Measurements from ENCODE around the gene PCDHGA8.
"Not testable (repeated sequence)": the region's sequence is repeated elsewhere in the genome, so short reads cannot be mapped to it uniquely, and the experiment has no call there.

The PCDHGA8 gene

DNA sequence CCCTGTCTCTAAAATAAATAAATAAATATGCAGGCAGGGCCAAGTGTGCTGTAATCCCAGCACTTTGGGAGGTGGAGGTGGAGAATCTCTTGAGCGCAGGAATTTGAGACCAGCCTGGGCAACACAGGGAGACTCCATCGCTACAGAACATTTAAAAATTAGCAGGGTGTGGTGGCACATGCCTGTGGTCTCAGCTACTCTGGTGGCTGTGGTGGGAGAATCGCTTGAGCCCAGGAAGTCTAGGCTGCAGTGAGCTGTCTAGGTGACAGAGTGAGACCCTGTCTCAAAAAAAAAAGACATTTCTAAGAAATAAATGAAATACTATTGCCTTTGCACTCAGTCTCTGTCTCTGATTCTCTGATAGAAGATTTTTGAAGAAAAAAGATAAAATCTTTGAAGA, 19.1 kb downstream of the PCDHGA8 start:
- H3K27me3 ChIP-seq (replicated peaks; ENCODE audit: control insufficient read depth, insufficient read depth, low read length): peaks cover 6% of the 10 kb centered on the region
- peaks cover 35% of the 10 kb centered on the region for H3K9me3 ChIP-seq (ENCODE audit: control insufficient read depth, low read length)
- DNase-seq (ENCODE audit: low read depth): no peak
- no peak overlapping the region for H3K9ac ChIP-seq (ENCODE audit: low read length)
- no peaks in the 10 kb centered on the region for H3K4me1 ChIP-seq (ENCODE audit: control insufficient read depth, insufficient read depth, low read length)
- H3K4me3 ChIP-seq (ENCODE audit: low read length): no peak overlapping the region
- H3K36me3 ChIP-seq (ENCODE audit: control insufficient read depth, insufficient read depth, low read length, severe bottlenecking): no peaks in the 10 kb centered on the region

DNA sequence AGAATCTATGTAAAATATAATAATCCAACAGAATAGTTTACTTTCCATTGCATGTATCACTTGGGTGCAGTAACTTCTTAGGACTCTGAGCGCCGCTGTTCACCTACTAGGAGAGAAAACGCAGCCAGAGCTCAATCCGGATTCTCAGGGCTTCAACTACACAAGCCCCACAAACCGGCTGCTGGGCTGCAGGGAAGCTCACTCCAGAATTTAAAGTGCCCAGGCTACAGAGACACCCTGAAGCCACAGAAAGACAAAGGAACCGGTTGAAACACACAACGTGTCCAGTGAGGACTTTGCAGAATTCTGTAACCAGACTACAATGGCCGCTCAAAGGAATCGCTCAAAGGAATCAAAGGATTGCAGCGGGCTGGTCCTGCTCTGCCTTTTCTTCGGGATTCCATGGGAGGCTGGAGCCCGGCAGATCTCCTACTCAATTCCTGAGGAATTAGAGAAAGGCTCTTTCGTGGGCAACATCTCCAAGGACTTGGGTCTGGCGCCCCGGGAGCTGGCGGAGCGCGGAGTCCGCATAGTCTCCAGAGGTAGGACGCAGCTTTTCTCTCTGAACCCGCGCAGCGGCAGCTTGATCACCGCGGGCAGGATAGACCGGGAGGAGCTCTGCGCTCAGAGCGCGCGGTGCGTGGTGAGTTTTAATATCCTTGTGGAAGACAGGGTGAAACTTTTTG, 20.6 kb downstream of the PCDHGA8 start, which contains the start of gene PCDHGA10:
PCDHGA10 (plus strand) TSS at position 134 of the 686 bp plus-strand sequence; CDS start at position 323, 189 bp downstream.
- H3K9me3 ChIP-seq (ENCODE audit: control insufficient read depth, low read length): peaks cover 28% of the 10 kb centered on the region
- no peaks in the 10 kb centered on the region for H3K36me3 ChIP-seq (ENCODE audit: control insufficient read depth, insufficient read depth, low read length, severe bottlenecking)
- no peaks in the 10 kb centered on the region for H3K4me1 ChIP-seq (ENCODE audit: control insufficient read depth, insufficient read depth, low read length)
- peaks cover 6% of the 10 kb centered on the region for H3K27me3 ChIP-seq (replicated peaks; ENCODE audit: control insufficient read depth, insufficient read depth, low read length)
- H3K9ac ChIP-seq (ENCODE audit: low read length): peak within 1 kb of the TSS; percentile 79
- peak within 1 kb of the TSS; percentile 85 for H3K4me3 ChIP-seq (ENCODE audit: low read length)
- peak; percentile 97 for DNase-seq (ENCODE audit: low read depth)

DNA sequence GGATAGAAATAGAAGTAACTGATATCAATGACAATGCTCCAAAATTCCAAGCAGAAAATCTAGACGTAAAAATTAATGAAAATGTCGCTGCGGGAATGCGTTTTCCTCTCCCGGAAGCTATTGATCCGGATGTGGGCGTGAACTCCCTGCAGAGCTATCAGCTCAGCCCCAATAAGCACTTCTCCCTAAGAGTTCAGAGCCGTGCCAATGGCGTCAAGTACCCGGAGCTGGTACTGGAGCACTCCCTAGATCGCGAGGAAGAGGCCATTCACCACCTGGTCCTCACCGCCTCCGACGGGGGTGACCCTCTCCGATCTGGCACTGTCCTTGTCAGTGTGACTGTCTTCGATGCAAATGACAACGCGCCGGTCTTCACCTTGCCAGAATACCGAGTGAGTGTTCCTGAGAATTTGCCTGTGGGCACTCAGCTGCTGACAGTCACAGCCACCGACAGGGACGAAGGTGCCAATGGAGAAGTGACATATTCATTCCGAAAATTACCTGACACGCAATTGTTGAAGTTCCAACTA, 21.2 kb downstream of the PCDHGA8 start:
- Histone ChIP-seq H3K36me3 (ENCODE audit: control insufficient read depth, insufficient read depth, low read length, severe bottlenecking) (no peaks in the 10 kb centered on the region), H3K4me3 (ENCODE audit: low read length) (peak overlapping the region; percentile 85), H3K27me3 (replicated peaks; ENCODE audit: control insufficient read depth, insufficient read depth, low read length) (peaks cover 6% of the 10 kb centered on the region), H3K4me1 (ENCODE audit: control insufficient read depth, insufficient read depth, low read length) (no peaks in the 10 kb centered on the region), H3K9me3 (ENCODE audit: control insufficient read depth, low read length) (peaks cover 29% of the 10 kb centered on the region), H3K9ac (ENCODE audit: low read length) (peak overlapping the region; percentile 79)
- DNase-seq (ENCODE audit: low read depth): no peak

DNA sequence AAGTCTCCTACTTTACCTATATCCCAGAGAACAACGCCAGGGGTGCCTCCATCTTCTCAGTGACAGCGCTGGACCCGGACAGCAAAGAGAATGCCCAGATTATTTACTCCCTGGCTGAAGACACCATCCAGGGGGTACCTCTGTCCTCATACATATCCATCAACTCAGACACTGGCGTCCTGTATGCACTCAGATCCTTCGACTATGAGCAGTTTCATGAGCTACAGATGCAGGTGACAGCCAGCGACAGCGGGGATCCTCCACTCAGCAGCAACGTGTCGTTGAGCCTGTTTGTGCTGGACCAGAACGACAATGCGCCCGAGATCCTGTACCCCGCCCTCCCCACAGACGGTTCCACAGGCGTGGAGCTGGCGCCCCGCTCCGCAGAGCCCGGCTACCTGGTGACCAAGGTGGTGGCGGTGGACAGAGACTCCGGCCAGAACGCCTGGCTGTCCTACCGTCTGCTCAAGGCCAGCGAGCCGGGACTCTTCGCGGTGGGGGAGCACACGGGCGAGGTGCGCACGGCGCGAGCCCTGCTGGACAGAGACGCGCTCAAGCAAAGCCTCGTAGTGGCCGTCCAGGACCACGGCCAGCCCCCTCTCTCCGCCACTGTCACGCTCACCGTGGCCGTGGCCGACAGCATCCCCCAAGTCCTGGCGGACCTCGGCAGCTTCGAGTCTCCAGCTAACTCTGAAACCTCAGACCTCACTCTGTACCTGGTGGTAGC, 22.3 kb downstream of the PCDHGA8 start:
- H3K27me3 ChIP-seq (replicated peaks; ENCODE audit: control insufficient read depth, insufficient read depth, low read length); H3K36me3 ChIP-seq (ENCODE audit: control insufficient read depth, insufficient read depth, low read length, severe bottlenecking); DNase-seq (ENCODE audit: low read depth); H3K4me1 ChIP-seq (ENCODE audit: control insufficient read depth, insufficient read depth, low read length); H3K9ac ChIP-seq (ENCODE audit: low read length): not testable (repeated sequence)
- peaks cover 28% of the 10 kb centered on the region for H3K9me3 ChIP-seq (ENCODE audit: control insufficient read depth, low read length)
- H3K4me3 ChIP-seq (ENCODE audit: low read length): peak overlapping the region; percentile 43

- Histone ChIP-seq H3K9me3 (ENCODE audit: control insufficient read depth, low read length) (peaks cover 27% of the 10 kb centered on the region), H3K4me3 (ENCODE audit: low read length) (peak overlapping the region; percentile 43)
- H3K4me1 ChIP-seq (ENCODE audit: control insufficient read depth, insufficient read depth, low read length); DNase-seq (ENCODE audit: low read depth); H3K36me3 ChIP-seq (ENCODE audit: control insufficient read depth, insufficient read depth, low read length, severe bottlenecking); H3K9ac ChIP-seq (ENCODE audit: low read length); H3K27me3 ChIP-seq (replicated peaks; ENCODE audit: control insufficient read depth, insufficient read depth, low read length): not testable (repeated sequence)
Measured at GRCh38 chr5:141415275-141415618, 22.8 kb downstream of the PCDHGA8 start.

- not testable (repeated sequence) for H3K36me3 ChIP-seq (ENCODE audit: control insufficient read depth, insufficient read depth, low read length, severe bottlenecking); H3K27me3 ChIP-seq (replicated peaks; ENCODE audit: control insufficient read depth, insufficient read depth, low read length); H3K4me1 ChIP-seq (ENCODE audit: control insufficient read depth, insufficient read depth, low read length)
- peaks cover 42% of the 10 kb centered on the region for H3K9me3 ChIP-seq (ENCODE audit: control insufficient read depth, low read length)
- peak within 1 kb of the TSS; percentile 70 for H3K9ac ChIP-seq (ENCODE audit: low read length)
- H3K4me3 ChIP-seq (ENCODE audit: low read length): peak within 1 kb of the TSS; percentile 81
- DNase-seq (ENCODE audit: low read depth): peak; percentile 72
Measured at GRCh38 chr5:141417494-141418172, 25.2 kb downstream of the PCDHGA8 start, which contains the start of gene PCDHGB7. Gene PCDHGB7, plus strand, starts transcription at chr5:141417677. Its CDS starts 183 bp downstream, at chr5:141417860.

GRCh38 chr5:141419074-141419880, 26.8 kb downstream of the PCDHGA8 start:
- Histone ChIP-seq H3K4me1 (ENCODE audit: control insufficient read depth, insufficient read depth, low read length) (no peaks in the 10 kb centered on the region), H3K9ac (ENCODE audit: low read length) (no peak overlapping the region), H3K9me3 (ENCODE audit: control insufficient read depth, low read length) (peaks cover 45% of the 10 kb centered on the region), H3K36me3 (ENCODE audit: control insufficient read depth, insufficient read depth, low read length, severe bottlenecking) (no peaks in the 10 kb centered on the region), H3K27me3 (replicated peaks; ENCODE audit: control insufficient read depth, insufficient read depth, low read length) (no peaks in the 10 kb centered on the region), H3K4me3 (ENCODE audit: low read length) (peak overlapping the region; percentile 4)
- no peak for DNase-seq (ENCODE audit: low read depth)

- H3K9me3 ChIP-seq (ENCODE audit: control insufficient read depth, low read length): peaks cover 44% of the 10 kb centered on the region
- DNase-seq (ENCODE audit: low read depth): peak; percentile 50
- H3K27me3 ChIP-seq (replicated peaks; ENCODE audit: control insufficient read depth, insufficient read depth, low read length): no peaks in the 10 kb centered on the region
- no peaks in the 10 kb centered on the region for H3K36me3 ChIP-seq (ENCODE audit: control insufficient read depth, insufficient read depth, low read length, severe bottlenecking)
- no peaks in the 10 kb centered on the region for H3K4me1 ChIP-seq (ENCODE audit: control insufficient read depth, insufficient read depth, low read length)
- H3K4me3 ChIP-seq (ENCODE audit: low read length): peak within 1 kb of the TSS; percentile 84
- H3K9ac ChIP-seq (ENCODE audit: low read length): peak within 1 kb of the TSS; percentile 70
Measured at GRCh38 chr5:141420855-141421488, 28.5 kb downstream of the PCDHGA8 start, which contains the start of gene PCDHGA11. Gene PCDHGA11, plus strand, starts transcription at chr5:141421051. Its CDS starts 177 bp downstream, at chr5:141421228.

DNA sequence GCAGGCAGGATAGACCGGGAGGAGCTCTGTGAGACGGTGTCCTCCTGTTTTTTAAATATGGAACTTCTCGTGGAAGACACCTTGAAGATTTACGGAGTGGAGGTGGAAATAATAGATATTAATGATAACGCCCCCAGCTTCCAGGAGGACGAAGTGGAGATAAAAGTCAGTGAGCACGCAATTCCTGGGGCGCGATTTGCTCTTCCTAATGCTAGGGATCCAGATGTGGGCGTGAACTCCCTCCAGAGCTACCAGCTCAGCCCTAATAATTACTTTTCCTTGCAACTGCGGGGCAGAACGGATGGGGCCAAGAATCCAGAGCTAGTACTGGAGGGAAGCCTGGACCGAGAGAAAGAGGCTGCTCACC, 29.0 kb downstream of the PCDHGA8 start:
- Histone ChIP-seq H3K9ac (ENCODE audit: low read length) (peak overlapping the region; percentile 70), H3K9me3 (ENCODE audit: control insufficient read depth, low read length) (peaks cover 44% of the 10 kb centered on the region), H3K36me3 (ENCODE audit: control insufficient read depth, insufficient read depth, low read length, severe bottlenecking) (no peaks in the 10 kb centered on the region), H3K4me1 (ENCODE audit: control insufficient read depth, insufficient read depth, low read length) (no peaks in the 10 kb centered on the region), H3K4me3 (ENCODE audit: low read length) (peak overlapping the region; percentile 84), H3K27me3 (replicated peaks; ENCODE audit: control insufficient read depth, insufficient read depth, low read length) (no peaks in the 10 kb centered on the region)
- no peak for DNase-seq (ENCODE audit: low read depth)

DNA sequence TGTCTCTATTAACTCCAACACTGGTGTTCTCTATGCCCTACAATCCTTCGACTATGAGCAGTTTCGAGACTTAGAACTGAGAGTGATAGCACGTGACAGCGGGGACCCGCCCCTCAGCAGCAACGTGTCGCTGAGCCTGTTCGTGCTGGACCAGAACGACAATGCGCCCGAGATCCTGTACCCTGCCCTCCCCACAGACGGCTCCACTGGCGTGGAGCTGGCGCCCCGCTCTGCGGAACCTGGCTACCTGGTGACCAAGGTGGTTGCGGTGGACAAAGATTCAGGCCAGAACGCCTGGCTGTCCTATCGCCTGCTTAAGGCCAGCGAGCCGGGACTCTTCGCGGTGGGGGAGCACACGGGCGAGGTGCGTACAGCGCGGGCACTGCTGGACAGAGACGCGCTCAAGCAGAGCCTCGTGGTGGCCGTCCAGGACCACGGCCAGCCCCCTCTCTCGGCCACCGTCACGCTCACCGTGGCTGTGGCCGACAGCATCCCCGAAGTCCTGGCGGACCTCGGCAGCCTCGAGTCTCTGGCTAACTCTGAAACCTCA, 30.4 kb downstream of the PCDHGA8 start:
- H3K9me3 ChIP-seq (ENCODE audit: control insufficient read depth, low read length): peaks cover 55% of the 10 kb centered on the region
- H3K9ac ChIP-seq (ENCODE audit: low read length): no peak overlapping the region
- H3K4me3 ChIP-seq (ENCODE audit: low read length): peak overlapping the region; percentile 52
- DNase-seq (ENCODE audit: low read depth): no peak
- H3K4me1 ChIP-seq (ENCODE audit: control insufficient read depth, insufficient read depth, low read length): no peaks in the 10 kb centered on the region
- no peaks in the 10 kb centered on the region for H3K27me3 ChIP-seq (replicated peaks; ENCODE audit: control insufficient read depth, insufficient read depth, low read length)
- peaks cover 6% of the 10 kb centered on the region for H3K36me3 ChIP-seq (ENCODE audit: control insufficient read depth, insufficient read depth, low read length, severe bottlenecking)
